Activated B cell treated with CpG ODN at 0.5 μM for 24 hours (primary cell): ENCODE data around the gene FUCA2. TPM values are rescaled to one million over a fixed set of nuclear protein-coding genes. Genes with fewer than 3 reads are reported as not detected.
A peak's percentile ranks its signal among the peaks of the same experiment; 100 is the strongest.
"Not testable (repeated sequence)": the region's sequence is repeated elsewhere in the genome, so short reads cannot be mapped to it uniquely, and the experiment has no call there.

ENCODE experiments used
- ATAC-seq: fragments of 200-7000 bp; cut with Tn5 transposase; one replicate; pipeline ENCODE4 v1.10.0; 2021; ENCODE audit warnings: low read depth, mild to moderate bottlenecking, moderate library complexity
- CTCF ChIA-PET: fragments of 350-600 bp; sonication (Branson Sonifier 250); formaldehyde crosslinking; loops from one replicate; lab custom pipeline; 2021; ENCODE audit warnings: antibody characterized with exemption; lab: Charles Lee
- POLR2A ChIA-PET: fragments of 350-600 bp; sonication (Branson Sonifier 250); formaldehyde crosslinking; loops from one replicate; lab custom pipeline; 2021; ENCODE audit warnings: antibody characterized with exemption; lab: Charles Lee
- DNase-seq: peaks from one replicate; pipeline ENCODE4 v3.0.0; 2022
- H3K27ac Mint-ChIP-seq: one replicate; pipeline ENCODE4 v1.8.0; 2020; ENCODE audit warnings: mixed read lengths
- H3K27me3 Mint-ChIP-seq: one replicate; pipeline ENCODE4 v1.8.0; 2021; ENCODE audit warnings: mixed read lengths
- H3K36me3 Mint-ChIP-seq: one replicate; pipeline ENCODE4 v1.8.0; 2021; ENCODE audit warnings: low read depth, mixed read lengths
- H3K4me1 Mint-ChIP-seq: one replicate; pipeline ENCODE4 v1.8.0; 2021; ENCODE audit warnings: mixed read lengths
- H3K4me3 Mint-ChIP-seq: one replicate; pipeline ENCODE4 v1.8.0; 2020; ENCODE audit warnings: mild to moderate bottlenecking, mixed read lengths
- H3K9me3 Mint-ChIP-seq: one replicate; pipeline ENCODE4 v1.8.0; 2020; ENCODE audit warnings: mixed read lengths
- intact Hi-C: fragments of 100-400 bp; cut with micrococcal nuclease; formaldehyde crosslinking; loops from one replicate; pipeline ENCODE4 v1.15.1; 2024
- total RNA-seq: library from RNA; stranded (reverse); gene quantifications from 2 replicates; pipeline ENCODE4 v1.2.3, GENCODE V29; 2022
- TF ChIP-seq, protein P1 (sequence below): fragments of 200-600 bp; IDR thresholded peaks from one replicate; pipeline ENCODE4 v1.8.0; 2022; ENCODE audit warnings: antibody characterized with exemption, mild to moderate bottlenecking

FUCA2 gene
- total RNA-seq, 1 donor from 2014 or later: 8.7 TPM

- Mint-ChIP-seq H3K27me3 (no peaks in the 10 kb centered on the region), H3K9me3 (no peaks in the 10 kb centered on the region), H3K27ac (no peak overlapping the region), H3K36me3 (no peaks in the 10 kb centered on the region), H3K4me3 (no peak overlapping the region), H3K4me1 (peaks cover 15% of the 10 kb centered on the region)
- ChIA-PET POLR2A (interaction anchor here (0.7 kb wide), 1 partner anchor 327 kb away, joined by 3 read pairs; no protein-coding TSS in a partner anchor), CTCF (no interaction called here)
- ATAC-seq (no peak), DNase-seq (no peak)
- intact Hi-C loops: no loop called here
- TF ChIP-seq, protein P1, sequence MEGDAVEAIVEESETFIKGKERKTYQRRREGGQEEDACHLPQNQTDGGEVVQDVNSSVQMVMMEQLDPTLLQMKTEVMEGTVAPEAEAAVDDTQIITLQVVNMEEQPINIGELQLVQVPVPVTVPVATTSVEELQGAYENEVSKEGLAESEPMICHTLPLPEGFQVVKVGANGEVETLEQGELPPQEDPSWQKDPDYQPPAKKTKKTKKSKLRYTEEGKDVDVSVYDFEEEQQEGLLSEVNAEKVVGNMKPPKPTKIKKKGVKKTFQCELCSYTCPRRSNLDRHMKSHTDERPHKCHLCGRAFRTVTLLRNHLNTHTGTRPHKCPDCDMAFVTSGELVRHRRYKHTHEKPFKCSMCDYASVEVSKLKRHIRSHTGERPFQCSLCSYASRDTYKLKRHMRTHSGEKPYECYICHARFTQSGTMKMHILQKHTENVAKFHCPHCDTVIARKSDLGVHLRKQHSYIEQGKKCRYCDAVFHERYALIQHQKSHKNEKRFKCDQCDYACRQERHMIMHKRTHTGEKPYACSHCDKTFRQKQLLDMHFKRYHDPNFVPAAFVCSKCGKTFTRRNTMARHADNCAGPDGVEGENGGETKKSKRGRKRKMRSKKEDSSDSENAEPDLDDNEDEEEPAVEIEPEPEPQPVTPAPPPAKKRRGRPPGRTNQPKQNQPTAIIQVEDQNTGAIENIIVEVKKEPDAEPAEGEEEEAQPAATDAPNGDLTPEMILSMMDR: no peak
Observed at GRCh38 chr6:143517447-143517773, 5.9 kb upstream of the FUCA2 start.

- CTCF ChIA-PET: no interaction called here
- Mint-ChIP-seq H3K27me3 (no peaks in the 10 kb centered on the region), H3K9me3 (no peaks in the 10 kb centered on the region), H3K36me3 (no peaks in the 10 kb centered on the region), H3K4me1 (peaks cover 15% of the 10 kb centered on the region), H3K4me3 (no peak overlapping the region), H3K27ac (no peak overlapping the region)
- no peak for DNase-seq
- ATAC-seq: no peak
- intact Hi-C loops: no loop called here
- TF ChIP-seq, protein P1: no peak
- POLR2A ChIA-PET: interaction anchor here (0.7 kb wide), 1 partner anchor 328 kb away, joined by 3 read pairs; no protein-coding TSS in a partner anchor
Observed at GRCh38 chr6:143516690-143517446, 5.3 kb upstream of the FUCA2 start.

DNA sequence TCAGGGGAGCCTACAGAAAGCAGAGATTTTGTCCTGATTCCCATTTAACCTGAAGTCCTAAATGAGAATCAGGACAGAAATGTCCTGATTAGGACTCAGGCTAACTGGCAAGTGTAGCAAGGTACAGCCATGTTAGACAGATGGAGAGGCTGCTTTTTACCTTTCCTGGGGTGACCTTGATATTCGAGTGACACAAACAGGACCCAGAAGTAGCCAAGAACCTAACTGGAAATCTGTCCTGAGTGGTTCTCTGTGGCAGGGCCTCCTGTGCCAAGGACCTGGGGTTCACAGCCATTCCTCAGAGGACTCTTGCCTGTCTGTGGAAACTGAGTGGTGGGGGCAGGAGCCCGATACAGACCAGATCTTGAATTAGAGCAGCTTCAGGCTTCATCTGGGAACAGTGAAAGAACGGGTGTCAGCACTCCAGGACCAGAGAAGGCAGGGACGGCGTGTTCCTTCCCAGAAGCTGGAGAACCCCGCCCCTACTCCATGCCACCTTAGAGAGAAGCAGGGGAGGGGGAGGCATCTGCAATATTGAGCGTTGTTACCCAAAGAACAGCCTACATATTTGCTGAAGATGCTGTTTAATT is 4.3 kb upstream of the FUCA2 start:
- Mint-ChIP-seq H3K4me3 (no peak overlapping the region), H3K27ac (no peak overlapping the region), H3K36me3 (peaks cover 5% of the 10 kb centered on the region), H3K9me3 (no peaks in the 10 kb centered on the region), H3K27me3 (no peaks in the 10 kb centered on the region), H3K4me1 (peaks cover 22% of the 10 kb centered on the region)
- POLR2A ChIA-PET: no interaction called here
- CTCF ChIA-PET: no interaction called here
- ATAC-seq: no peak
- no peak for DNase-seq
- TF ChIP-seq, protein P1: no peak
- intact Hi-C loops: no loop called here

DNA sequence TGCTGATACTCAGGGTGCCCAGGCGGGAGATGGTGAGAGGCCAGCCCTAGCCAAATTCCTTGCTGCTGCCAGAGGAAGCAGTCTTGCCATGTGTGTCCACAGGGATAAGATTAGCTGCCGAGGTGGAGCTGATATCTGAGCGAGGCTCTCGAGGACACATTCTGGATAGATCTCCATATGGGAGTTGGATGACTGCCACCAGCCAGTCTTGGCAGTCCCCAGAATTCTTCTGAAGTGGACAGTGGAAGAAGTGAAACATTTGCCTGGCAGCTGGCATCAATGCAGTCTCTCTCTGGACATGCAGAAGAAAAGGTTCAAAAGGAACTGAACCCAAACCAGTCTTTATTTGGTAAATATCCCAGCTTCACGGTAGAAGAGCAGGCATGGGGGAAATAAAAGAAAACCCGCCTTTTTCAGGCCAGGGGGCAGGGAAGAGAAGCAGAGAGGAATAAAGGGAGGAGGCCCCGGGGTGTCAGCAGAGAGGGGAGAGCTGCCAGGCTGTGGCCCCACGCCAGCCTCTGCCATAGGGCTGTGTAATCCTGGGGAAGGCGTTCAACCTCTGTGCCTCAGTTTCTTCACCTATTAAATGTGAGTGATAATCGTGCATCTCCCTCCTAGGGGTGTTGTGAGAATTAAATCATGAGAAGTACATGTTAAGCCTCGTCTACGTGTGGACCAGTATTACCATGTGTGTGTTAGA is 3.7 kb upstream of the FUCA2 start:
- DNase-seq: no peak
- Mint-ChIP-seq H3K27ac (no peak overlapping the region), H3K9me3 (no peaks in the 10 kb centered on the region), H3K4me3 (no peak overlapping the region), H3K4me1 (peaks cover 26% of the 10 kb centered on the region), H3K36me3 (peaks cover 7% of the 10 kb centered on the region), H3K27me3 (no peaks in the 10 kb centered on the region)
- no peak for ATAC-seq
- CTCF ChIA-PET: no interaction called here
- TF ChIP-seq, protein P1: no peak
- POLR2A ChIA-PET: no interaction called here
- intact Hi-C loops: no loop called here

- Mint-ChIP-seq H3K36me3 (peaks cover 7% of the 10 kb centered on the region), H3K4me1 (peaks cover 29% of the 10 kb centered on the region), H3K27ac (no peak overlapping the region), H3K27me3 (no peaks in the 10 kb centered on the region), H3K4me3 (peak overlapping the region; percentile 62), H3K9me3 (no peaks in the 10 kb centered on the region)
- POLR2A ChIA-PET: interaction anchor here (0.7 to 1.6 kb wide), 4 partner anchors 11 to 63 kb away, joined by 3 to 7 read pairs (median 4); partner anchors contain the start of genes ADAT2 and PEX3
- no peak for ATAC-seq
- DNase-seq: no peak
- intact Hi-C loops: loop anchor here (5.0 kb wide), 2 partner anchors 329 to 1366 kb away; partner anchors contain the start of genes LTV1, NMBR and VTA1
- CTCF ChIA-PET: interaction anchor here (0.6 to 1.7 kb wide), 5 partner anchors 23 to 1052 kb away, joined by 3 to 5 read pairs (median 4); no protein-coding TSS in a partner anchor
- TF ChIP-seq, protein P1: no peak
Observed at GRCh38 chr6:143513410-143513809, 1.9 kb upstream of the FUCA2 start.

DNA sequence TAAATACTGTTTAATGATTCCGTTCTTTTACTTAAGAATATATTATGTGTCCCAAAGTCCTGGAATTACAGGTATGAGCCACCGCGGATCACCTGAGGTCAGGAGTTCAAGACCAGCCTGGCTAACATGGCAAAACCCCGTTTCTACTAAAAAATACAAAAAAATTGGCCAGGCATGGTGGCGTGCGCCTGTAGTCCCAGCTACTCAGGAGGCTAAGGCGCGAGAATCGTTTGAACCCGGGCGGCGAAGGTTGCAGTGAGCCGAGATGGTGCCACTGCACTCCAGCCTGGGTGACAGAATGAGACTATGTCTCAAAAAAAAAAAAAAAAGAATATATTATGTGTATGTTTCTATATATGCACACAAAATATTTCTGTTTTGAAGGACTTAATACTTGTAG is 1.2 kb downstream of the FUCA2 start:
- ChIA-PET CTCF (interaction anchor here (1.4 kb wide), 1 partner anchor 65 kb away, joined by 3 read pairs; no protein-coding TSS in a partner anchor), POLR2A (interaction anchor here (1.0 to 1.8 kb wide), 3 partner anchors 26 to 333 kb away, joined by 3 to 4 read pairs (median 4); partner anchors contain the start of gene LTV1)
- peaks cover 18% of the 10 kb centered on the region for H3K36me3 Mint-ChIP-seq
- ATAC-seq, DNase-seq, H3K9me3 Mint-ChIP-seq, H3K27me3 Mint-ChIP-seq: not testable (repeated sequence)
- peak overlapping the region; percentile 90 for H3K4me3 Mint-ChIP-seq
- intact Hi-C loops: loop anchor here (2.0 to 5.0 kb wide), 3 partner anchors 56 to 1363 kb away; partner anchors contain the start of genes LTV1, NMBR and VTA1
- peak overlapping the region; percentile 74 for H3K27ac Mint-ChIP-seq
- peaks cover 33% of the 10 kb centered on the region for H3K4me1 Mint-ChIP-seq
